Activated T-cell treated with anti-CD3 and anti-CD28 coated beads, Interleukin-2, amount 50 U/mL, for 4 hours (primary cell): ENCODE measurements around the gene KIAA1671. TPM values are rescaled to one million over a fixed set of nuclear protein-coding genes. Genes with fewer than 3 reads are reported as not detected.
A peak's percentile ranks its signal among the peaks of the same experiment; 100 is the strongest.

Experiments
- ATAC-seq, 2 donors: fragments of 200-7000 bp; cut with Tn5 transposase; one replicate each; pipeline ENCODE4 v1.10.0; 2021
- DNase-seq: peaks from one replicate; pipeline ENCODE4 v3.0.0-alpha.2; 2020
- H3K27me3 Mint-ChIP-seq: one replicate; pipeline ENCODE4 v1.8.0; 2021; ENCODE audit warnings: low read depth, mixed read lengths
- H3K36me3 Mint-ChIP-seq: one replicate; pipeline ENCODE4 v1.8.0; 2022; ENCODE audit warnings: mixed read lengths; ENCODE audit not compliant: insufficient read depth
- H3K4me1 Mint-ChIP-seq: one replicate; pipeline ENCODE4 v1.8.0; 2021; ENCODE audit warnings: low read depth, mixed read lengths
- H3K4me3 Mint-ChIP-seq: one replicate; pipeline ENCODE4 v1.8.0; 2021; ENCODE audit warnings: mild to moderate bottlenecking, moderate library complexity, mixed read lengths
- H3K9me3 Mint-ChIP-seq: one replicate; pipeline ENCODE4 v1.8.0; 2021; ENCODE audit warnings: mixed read lengths
- total RNA-seq, 3 donors: library from RNA; stranded (reverse); gene quantifications; one replicate each; pipeline ENCODE4 v1.2.1, GENCODE V29; 2021

Gene KIAA1671
- total RNA-seq, 3 donors from 2014 or later = 4.0 to 9.7 (median 7.3) TPM

- H3K9me3 Mint-ChIP-seq = no peaks in the 10 kb centered on the region
- peaks cover under 1% of the 10 kb centered on the region for H3K4me1 Mint-ChIP-seq
- no peaks in the 10 kb centered on the region for H3K36me3 Mint-ChIP-seq
- ATAC-seq = no peak
- no peak for DNase-seq
- no peak overlapping the region for H3K4me3 Mint-ChIP-seq
- peaks cover 5% of the 10 kb centered on the region for H3K27me3 Mint-ChIP-seq
Observed at GRCh38 chr22:24981656-24982055, 29.1 kb downstream of the KIAA1671 start.

- H3K4me1 Mint-ChIP-seq = peaks cover 3% of the 10 kb centered on the region
- no peaks in the 10 kb centered on the region for H3K36me3 Mint-ChIP-seq
- H3K4me3 Mint-ChIP-seq = no peak overlapping the region
- ATAC-seq (no peak), DNase-seq (no peak)
- no peaks in the 10 kb centered on the region for H3K9me3 Mint-ChIP-seq
- H3K27me3 Mint-ChIP-seq = peaks cover 7% of the 10 kb centered on the region
Observed at GRCh38 chr22:24982301-24983056, 30.0 kb downstream of the KIAA1671 start.

- peaks cover 5% of the 10 kb centered on the region for H3K4me1 Mint-ChIP-seq
- DNase-seq = no peak
- peaks cover 7% of the 10 kb centered on the region for H3K27me3 Mint-ChIP-seq
- H3K36me3 Mint-ChIP-seq = no peaks in the 10 kb centered on the region
- no peaks in the 10 kb centered on the region for H3K9me3 Mint-ChIP-seq
- H3K4me3 Mint-ChIP-seq = no peak overlapping the region
- ATAC-seq = no peak
Observed at GRCh38 chr22:24983151-24983550, 30.6 kb downstream of the KIAA1671 start.

- Mint-ChIP-seq H3K4me3 (no peak overlapping the region), H3K4me1 (peaks cover 5% of the 10 kb centered on the region), H3K9me3 (no peaks in the 10 kb centered on the region), H3K27me3 (peaks cover 13% of the 10 kb centered on the region), H3K36me3 (no peaks in the 10 kb centered on the region)
- ATAC-seq (no peak), DNase-seq (no peak)
Observed at GRCh38 chr22:24984122-24984521, 31.6 kb downstream of the KIAA1671 start.

- no peak overlapping the region for H3K4me3 Mint-ChIP-seq
- no peak for DNase-seq
- H3K36me3 Mint-ChIP-seq = no peaks in the 10 kb centered on the region
- no peak for ATAC-seq
- H3K9me3 Mint-ChIP-seq = no peaks in the 10 kb centered on the region
- H3K27me3 Mint-ChIP-seq = peaks cover 18% of the 10 kb centered on the region
- peaks cover 5% of the 10 kb centered on the region for H3K4me1 Mint-ChIP-seq
Observed at GRCh38 chr22:24985826-24986214, 33.3 kb downstream of the KIAA1671 start.

GRCh38 chr22:24986816-24987215 is 34.3 kb downstream of the KIAA1671 start:
- ATAC-seq (no peak), DNase-seq (no peak)
- peaks cover 5% of the 10 kb centered on the region for H3K4me1 Mint-ChIP-seq
- no peaks in the 10 kb centered on the region for H3K9me3 Mint-ChIP-seq
- peaks cover 21% of the 10 kb centered on the region for H3K27me3 Mint-ChIP-seq
- no peak overlapping the region for H3K4me3 Mint-ChIP-seq
- no peaks in the 10 kb centered on the region for H3K36me3 Mint-ChIP-seq

GRCh38 chr22:24989135-24989534 is 36.6 kb downstream of the KIAA1671 start:
- Mint-ChIP-seq H3K4me1 (peaks cover 7% of the 10 kb centered on the region), H3K4me3 (no peak overlapping the region), H3K36me3 (no peaks in the 10 kb centered on the region), H3K9me3 (no peaks in the 10 kb centered on the region), H3K27me3 (peaks cover 33% of the 10 kb centered on the region)
- ATAC-seq (no peak), DNase-seq (no peak)

GRCh38 chr22:24989541-24989951 is 37.0 kb downstream of the KIAA1671 start:
- no peak overlapping the region for H3K4me3 Mint-ChIP-seq
- ATAC-seq (no peak), DNase-seq (no peak)
- no peaks in the 10 kb centered on the region for H3K36me3 Mint-ChIP-seq
- H3K9me3 Mint-ChIP-seq = no peaks in the 10 kb centered on the region
- H3K4me1 Mint-ChIP-seq = peaks cover 9% of the 10 kb centered on the region
- peaks cover 33% of the 10 kb centered on the region for H3K27me3 Mint-ChIP-seq

GRCh38 chr22:24990344-24990905 is 37.9 kb downstream of the KIAA1671 start:
- no peaks in the 10 kb centered on the region for H3K36me3 Mint-ChIP-seq
- DNase-seq (no peak), ATAC-seq (no peak)
- H3K9me3 Mint-ChIP-seq = no peaks in the 10 kb centered on the region
- H3K27me3 Mint-ChIP-seq = peaks cover 33% of the 10 kb centered on the region
- no peak overlapping the region for H3K4me3 Mint-ChIP-seq
- H3K4me1 Mint-ChIP-seq = peaks cover 9% of the 10 kb centered on the region

- Mint-ChIP-seq H3K27me3 (peaks cover 41% of the 10 kb centered on the region), H3K4me1 (peaks cover 4% of the 10 kb centered on the region), H3K36me3 (no peaks in the 10 kb centered on the region), H3K4me3 (no peak overlapping the region), H3K9me3 (no peaks in the 10 kb centered on the region)
- ATAC-seq (no peak), DNase-seq (no peak)
Observed at GRCh38 chr22:24992946-24993345, 40.4 kb downstream of the KIAA1671 start.

GRCh38 chr22:24994070-24994763 is 41.7 kb downstream of the KIAA1671 start:
- Mint-ChIP-seq H3K4me3 (no peak overlapping the region), H3K36me3 (no peaks in the 10 kb centered on the region), H3K27me3 (peaks cover 34% of the 10 kb centered on the region), H3K4me1 (peaks cover 4% of the 10 kb centered on the region), H3K9me3 (no peaks in the 10 kb centered on the region)
- ATAC-seq (peak; percentile 88 to 98), DNase-seq (no peak)

- Mint-ChIP-seq H3K4me1 (peaks cover 4% of the 10 kb centered on the region), H3K9me3 (no peaks in the 10 kb centered on the region)
- no peak for ATAC-seq
Observed at GRCh38 chr22:24995649-24996180, 43.2 kb downstream of the KIAA1671 start.

GRCh38 chr22:24996420-24996952 is 44.0 kb downstream of the KIAA1671 start:
- DNase-seq = no peak
- Mint-ChIP-seq H3K27me3 (peaks cover 30% of the 10 kb centered on the region), H3K4me3 (no peak overlapping the region), H3K36me3 (no peaks in the 10 kb centered on the region), H3K9me3 (no peaks in the 10 kb centered on the region), H3K4me1 (peaks cover 4% of the 10 kb centered on the region)
- no peak for ATAC-seq

More at GRCh38 chr22:24995649-24996180, 43.2 kb downstream of the KIAA1671 start:
- DNase-seq = no peak
- H3K4me3 Mint-ChIP-seq = no peak overlapping the region
- no peaks in the 10 kb centered on the region for H3K36me3 Mint-ChIP-seq
- peaks cover 30% of the 10 kb centered on the region for H3K27me3 Mint-ChIP-seq

- DNase-seq = no peak
- Mint-ChIP-seq H3K4me1 (peaks cover 6% of the 10 kb centered on the region), H3K4me3 (no peak overlapping the region), H3K9me3 (peaks cover under 1% of the 10 kb centered on the region), H3K36me3 (no peaks in the 10 kb centered on the region), H3K27me3 (peaks cover 25% of the 10 kb centered on the region)
- ATAC-seq = no peak
Observed at GRCh38 chr22:24997023-24997422, 44.5 kb downstream of the KIAA1671 start.
